HL-60 (cell line): ENCODE data around the gene DPPA2.

Experiments
- DNase-seq, 2 experiments: peaks; one replicate each; pipeline ENCODE4 v3.0.0-alpha.2; 2010 to 2020; ENCODE audit warnings: low read depth in 1 of 2, low spot score in 1 of 2
- H3K27ac ChIP-seq: fragments of 250-450 bp; sonication (Bioruptor Pico); replicated peaks from 2 replicates; pipeline ENCODE4 v1.5.1; 2020; ENCODE audit warnings: mild to moderate bottlenecking, moderate library complexity
- H3K27me3 ChIP-seq: fragments of 250-450 bp; sonication (Bioruptor Pico); 2 replicates; pipeline ENCODE4 v1.5.1; 2021; ENCODE audit warnings: mild to moderate bottlenecking, moderate library complexity; ENCODE audit not compliant: insufficient read depth, poor library complexity, severe bottlenecking
- H3K4me3 ChIP-seq: replicated peaks from 2 replicates; pipeline ENCODE4 v1.5.1; 2011; ENCODE audit warnings: mild to moderate bottlenecking, control low read depth, low read length; ENCODE audit not compliant: insufficient read depth
- CTCF ChIP-seq: IDR thresholded peaks from one replicate; pipeline ENCODE4 v1.5.1; 2011; ENCODE audit warnings: low read length, control low read depth, inconsistent platforms; ENCODE audit not compliant: insufficient read depth
- GABPA ChIP-seq: IDR thresholded peaks from 2 replicates; pipeline ENCODE4 v1.6.1; 2012; ENCODE audit warnings: low read depth
- POLR2AphosphoS5 ChIP-seq: IDR thresholded peaks from 2 replicates; pipeline ENCODE4 v1.6.1; 2012; ENCODE audit warnings: low read depth
- REST ChIP-seq: IDR thresholded peaks from 2 replicates; pipeline ENCODE4 v1.6.1; 2012; ENCODE audit warnings: low read depth; ENCODE audit not compliant: insufficient replicate concordance
- SPI1 ChIP-seq: IDR thresholded peaks from 2 replicates; pipeline ENCODE4 v1.6.1; 2012; ENCODE audit warnings: low read depth, mild to moderate bottlenecking, borderline replicate concordance
- long read RNA-seq: library from polyadenylated mRNA; unstranded; transcript quantifications from one replicate; pipeline ENCODE4 v2.0.0, GENCODE V29; 2020

DPPA2 gene
- long read RNA-seq = 0 reads

GRCh38 chr3:109316162-109316730, at the start of gene DPPA2:
TSS of gene DPPA2 (minus strand) at chr3:109316517. CDS start at chr3:109314542, 1,975 bp downstream.
- DNase-seq = no peak
- H3K4me3 ChIP-seq = no peak within 1 kb of the TSS
- no peak for TF ChIP-seq SPI1
- no peak for TF ChIP-seq CTCF
- no peak for TF ChIP-seq POLR2AphosphoS5
- TF ChIP-seq REST = no peak
- no peak for TF ChIP-seq GABPA
- H3K27me3 ChIP-seq = no peaks in the 10 kb centered on the region
- no peak within 1 kb of the TSS for H3K27ac ChIP-seq

DNA sequence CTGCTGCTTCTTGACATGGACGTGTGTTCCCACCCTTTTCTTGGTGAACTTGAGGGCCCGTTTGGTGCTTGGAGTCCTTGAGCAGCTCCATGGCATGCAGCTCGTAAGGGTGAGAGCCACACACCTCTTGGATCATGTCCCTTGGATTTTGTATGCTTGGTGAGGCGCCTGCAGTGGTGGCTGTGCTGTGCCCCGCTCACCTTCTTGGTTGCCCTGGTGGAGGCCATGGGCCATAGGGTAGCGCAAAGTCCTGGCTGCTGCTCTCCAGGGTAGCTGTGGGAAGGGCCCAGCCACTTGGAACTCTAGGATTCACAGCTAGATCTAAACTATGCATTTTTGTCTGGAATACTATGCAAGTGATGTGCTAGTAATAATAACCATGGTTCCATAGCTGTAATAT, 47.8 kb upstream of the DPPA2 start:
- no peak overlapping the region for H3K27ac ChIP-seq
- no peaks in the 10 kb centered on the region for H3K27me3 ChIP-seq
- no peak overlapping the region for H3K4me3 ChIP-seq
- no peak for TF ChIP-seq POLR2AphosphoS5
- TF ChIP-seq GABPA = no peak
- no peak for TF ChIP-seq REST
- TF ChIP-seq CTCF = no peak
- no peak for TF ChIP-seq SPI1
- no peak for DNase-seq

DNA sequence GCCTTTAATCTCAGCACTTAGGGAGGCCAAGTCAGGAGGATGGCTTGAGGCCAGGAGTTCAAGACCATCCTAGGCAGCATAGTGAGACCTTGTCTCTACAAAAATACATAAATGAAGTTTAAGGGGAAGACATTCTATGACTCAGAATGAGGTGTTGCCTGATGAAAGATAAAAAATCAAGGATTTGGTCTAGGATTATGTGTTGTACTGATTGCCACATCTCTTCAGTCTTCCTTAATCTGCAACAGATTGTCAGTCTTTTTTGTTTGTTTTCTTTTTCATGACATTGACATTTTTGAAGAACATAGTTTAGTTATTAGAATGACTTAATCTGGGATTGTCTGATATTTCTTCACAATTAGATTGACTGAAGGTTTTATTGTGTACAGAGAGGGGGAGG, 47.3 kb upstream of the DPPA2 start:
- Histone ChIP-seq H3K27me3 (no peaks in the 10 kb centered on the region), H3K4me3 (no peak overlapping the region), H3K27ac (no peak overlapping the region)

More for the DNA sequence above, 47.3 kb upstream of the DPPA2 start:
- TF ChIP-seq SPI1 = no peak
- no peak for TF ChIP-seq CTCF
- TF ChIP-seq REST = no peak
- TF ChIP-seq GABPA = no peak
- no peak for TF ChIP-seq POLR2AphosphoS5
- no peak for DNase-seq
